IPS-20b (cell line): ENCODE data around the gene ULK3.

Source experiments
- H3K27ac ChIP-seq: one replicate; pipeline ENCODE4 v1.5.1; 2013; ENCODE audit warnings: low read length
- H3K27me3 ChIP-seq: 2 replicates; pipeline ENCODE4 v1.6.1; 2013; ENCODE audit warnings: mild to moderate bottlenecking, low read length, inconsistent platforms; ENCODE audit not compliant: insufficient read depth
- H3K36me3 ChIP-seq: 2 replicates; pipeline ENCODE4 v1.6.1; 2013; ENCODE audit warnings: low read depth, mild to moderate bottlenecking, inconsistent platforms, low read length, moderate library complexity; ENCODE audit not compliant: insufficient read depth
- H3K4me1 ChIP-seq: 2 replicates; pipeline ENCODE4 v1.6.1; 2013; ENCODE audit warnings: mild to moderate bottlenecking, control low read depth, inconsistent platforms, low read length, moderate library complexity; ENCODE audit not compliant: insufficient read depth
- H3K4me3 ChIP-seq: 2 replicates; pipeline ENCODE4 v1.5.1; 2013; ENCODE audit warnings: mild to moderate bottlenecking, low read length, inconsistent platforms
- H3K9ac ChIP-seq: 2 replicates; pipeline ENCODE4 v1.6.1; 2013; ENCODE audit warnings: low read depth, mild to moderate bottlenecking, inconsistent platforms, low read length, moderate library complexity
- H3K9me3 ChIP-seq: 2 replicates; pipeline ENCODE4 v1.6.1; 2013; ENCODE audit warnings: mild to moderate bottlenecking, low read depth, low read length, inconsistent platforms; ENCODE audit not compliant: insufficient read depth

The ULK3 gene

GRCh38 chr15:74827614-74828013 lies 15.3 kb downstream of the ULK3 start:
- Histone ChIP-seq H3K36me3 (no peaks in the 10 kb centered on the region), H3K27ac (no peak overlapping the region), H3K27me3 (peaks cover 55% of the 10 kb centered on the region), H3K9me3 (no peaks in the 10 kb centered on the region), H3K4me1 (no peaks in the 10 kb centered on the region; the same call in 1 of the 2 replicates), H3K9ac (no peak overlapping the region), H3K4me3 (no peak overlapping the region)

GRCh38 chr15:74826921-74827320 lies 16.0 kb downstream of the ULK3 start:
- Histone ChIP-seq H3K4me3 (peak overlapping the region; percentile 43; the same call in 1 of the 2 replicates), H3K27me3 (peaks cover 55% of the 10 kb centered on the region), H3K4me1 (no peaks in the 10 kb centered on the region; the same call in 1 of the 2 replicates)

GRCh38 chr15:74826364-74826819 lies 16.6 kb downstream of the ULK3 start, which contains the start of gene CPLX3:
TSS of gene CPLX3 (plus strand) at chr15:74826627. CDS start at chr15:74826704, 77 bp downstream.
- H3K4me3 ChIP-seq, result peak within 1 kb of the TSS; percentile 43; the same call in 1 of the 2 replicates
- peaks cover 55% of the 10 kb centered on the region for H3K27me3 ChIP-seq
- no peak within 1 kb of the TSS for H3K9ac ChIP-seq
- H3K36me3 ChIP-seq, result no peaks in the 10 kb centered on the region
- H3K4me1 ChIP-seq, result no peaks in the 10 kb centered on the region; the same call in 1 of the 2 replicates
- no peaks in the 10 kb centered on the region for H3K9me3 ChIP-seq
- no peak within 1 kb of the TSS for H3K27ac ChIP-seq

More at GRCh38 chr15:74826921-74827320, 16.0 kb downstream of the ULK3 start:
- H3K36me3 ChIP-seq, result no peaks in the 10 kb centered on the region
- H3K9me3 ChIP-seq, result no peaks in the 10 kb centered on the region
- no peak overlapping the region for H3K27ac ChIP-seq
- no peak overlapping the region for H3K9ac ChIP-seq

GRCh38 chr15:74825866-74826265 lies 17.1 kb downstream of the ULK3 start:
- no peak overlapping the region for H3K4me3 ChIP-seq
- H3K4me1 ChIP-seq, result no peaks in the 10 kb centered on the region; the same call in 1 of the 2 replicates
- peaks cover 55% of the 10 kb centered on the region for H3K27me3 ChIP-seq
- no peak overlapping the region for H3K9ac ChIP-seq
- no peaks in the 10 kb centered on the region for H3K9me3 ChIP-seq
- no peak overlapping the region for H3K27ac ChIP-seq
- no peaks in the 10 kb centered on the region for H3K36me3 ChIP-seq

GRCh38 chr15:74824976-74825375 lies 18.0 kb downstream of the ULK3 start:
- no peaks in the 10 kb centered on the region for H3K9me3 ChIP-seq

GRCh38 chr15:74823324-74823723 lies 19.6 kb downstream of the ULK3 start:
- H3K4me1 ChIP-seq, result no peaks in the 10 kb centered on the region; the same call in 1 of the 2 replicates
- H3K36me3 ChIP-seq, result no peaks in the 10 kb centered on the region
- no peak overlapping the region for H3K9ac ChIP-seq
- H3K27me3 ChIP-seq, result peaks cover 47% of the 10 kb centered on the region
- H3K9me3 ChIP-seq, result no peaks in the 10 kb centered on the region
- no peak overlapping the region for H3K4me3 ChIP-seq
- H3K27ac ChIP-seq, result no peak overlapping the region

More at GRCh38 chr15:74824976-74825375, 18.0 kb downstream of the ULK3 start:
- H3K4me3 ChIP-seq, result no peak overlapping the region
- H3K27me3 ChIP-seq, result peaks cover 55% of the 10 kb centered on the region
- H3K27ac ChIP-seq, result no peak overlapping the region
- H3K4me1 ChIP-seq, result no peaks in the 10 kb centered on the region; the same call in 1 of the 2 replicates
- H3K9ac ChIP-seq, result no peak overlapping the region
- H3K36me3 ChIP-seq, result no peaks in the 10 kb centered on the region

GRCh38 chr15:74822233-74822632 lies 20.7 kb downstream of the ULK3 start:
- H3K27ac ChIP-seq, result no peak overlapping the region
- H3K9ac ChIP-seq, result no peak overlapping the region

GRCh38 chr15:74821790-74822158 lies 21.2 kb downstream of the ULK3 start:
- H3K9ac ChIP-seq, result no peak overlapping the region
- H3K4me3 ChIP-seq, result no peak overlapping the region
- H3K27me3 ChIP-seq, result peaks cover 31% of the 10 kb centered on the region
- no peaks in the 10 kb centered on the region for H3K9me3 ChIP-seq
- H3K36me3 ChIP-seq, result no peaks in the 10 kb centered on the region
- peaks cover 3% of the 10 kb centered on the region; the same call in 1 of the 2 replicates for H3K4me1 ChIP-seq
- H3K27ac ChIP-seq, result no peak overlapping the region

More at GRCh38 chr15:74822233-74822632, 20.7 kb downstream of the ULK3 start:
- Histone ChIP-seq H3K27me3 (peaks cover 36% of the 10 kb centered on the region), H3K36me3 (no peaks in the 10 kb centered on the region), H3K4me3 (no peak overlapping the region), H3K4me1 (no peaks in the 10 kb centered on the region; the same call in 1 of the 2 replicates), H3K9me3 (no peaks in the 10 kb centered on the region)

GRCh38 chr15:74821091-74821789 lies 21.7 kb downstream of the ULK3 start:
- Histone ChIP-seq H3K9ac (no peak overlapping the region), H3K4me3 (no peak overlapping the region), H3K4me1 (peaks cover 3% of the 10 kb centered on the region; the same call in 1 of the 2 replicates), H3K9me3 (no peaks in the 10 kb centered on the region), H3K27ac (no peak overlapping the region), H3K36me3 (no peaks in the 10 kb centered on the region), H3K27me3 (peaks cover 27% of the 10 kb centered on the region)

- no peaks in the 10 kb centered on the region for H3K36me3 ChIP-seq
- no peak overlapping the region for H3K27ac ChIP-seq
- H3K4me1 ChIP-seq, result peaks cover 3% of the 10 kb centered on the region; the same call in 1 of the 2 replicates
- H3K9me3 ChIP-seq, result no peaks in the 10 kb centered on the region
- peaks cover 15% of the 10 kb centered on the region for H3K27me3 ChIP-seq
- H3K9ac ChIP-seq, result no peak overlapping the region
- H3K4me3 ChIP-seq, result no peak overlapping the region
Measured at GRCh38 chr15:74820056-74820455, 22.9 kb downstream of the ULK3 start.

- Histone ChIP-seq H3K27ac (no peak overlapping the region), H3K4me3 (no peak overlapping the region), H3K36me3 (no peaks in the 10 kb centered on the region), H3K9me3 (no peaks in the 10 kb centered on the region), H3K27me3 (no peaks in the 10 kb centered on the region), H3K4me1 (peaks cover 3% of the 10 kb centered on the region; the same call in 1 of the 2 replicates), H3K9ac (no peak overlapping the region)
Measured at GRCh38 chr15:74817370-74817737, 25.6 kb downstream of the ULK3 start.
